HG03066 (cell line): ENCODE data around the gene TESMIN.

Source experiments
- ATAC-seq: cut with Tn5 transposase; IDR thresholded peaks from one replicate; pipeline ENCODE4 v1.9.1; 2021; ENCODE audit warnings: low read depth; ENCODE audit not compliant: unreplicated experiment

TESMIN gene

DNA sequence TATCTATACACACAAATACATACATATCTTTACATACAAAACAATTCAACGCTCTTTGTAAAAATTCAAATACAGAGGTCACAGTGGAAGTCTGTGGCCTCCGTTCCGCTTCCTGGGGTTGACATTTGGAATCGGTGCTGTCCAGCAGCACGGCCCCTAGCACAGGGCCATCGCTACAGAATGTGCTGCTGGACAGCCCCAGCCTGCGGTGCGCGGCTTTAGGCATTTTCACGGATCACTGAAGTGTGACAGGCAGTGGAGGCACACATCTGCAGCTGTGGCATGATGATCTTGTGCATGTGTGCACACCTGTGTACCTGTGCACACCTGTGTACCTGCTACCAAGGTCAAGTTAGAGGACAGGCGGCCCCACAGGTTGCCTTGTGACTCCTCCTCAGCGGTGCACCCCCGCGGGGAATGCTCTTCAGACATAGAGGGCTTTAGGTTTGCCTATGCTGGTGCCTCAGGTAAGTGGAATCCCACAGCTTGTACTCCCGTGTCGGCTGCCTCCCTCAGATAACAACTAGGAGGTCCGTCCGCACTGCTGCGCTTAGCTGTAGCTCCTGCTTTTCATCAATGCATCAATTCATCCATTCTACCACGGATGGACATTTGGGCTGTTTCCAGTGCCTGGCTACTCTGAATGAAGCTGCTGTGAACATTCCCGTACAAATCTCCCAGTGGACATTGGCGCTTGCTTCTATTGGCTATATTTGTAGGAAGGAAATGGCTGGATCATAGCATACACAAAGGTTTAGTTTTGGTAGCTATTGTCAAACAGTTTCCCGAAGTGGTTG lies 37.1 kb downstream of the TESMIN start:
- ATAC-seq: no peak

- ATAC-seq: no peak
Measured at GRCh38 chr11:68711114-68711513, 40.2 kb downstream of the TESMIN start.

GRCh38 chr11:68710409-68710808 lies 40.9 kb downstream of the TESMIN start:
- no peak for ATAC-seq

- no peak for ATAC-seq
Measured at GRCh38 chr11:68709062-68709461, 42.3 kb downstream of the TESMIN start.

DNA sequence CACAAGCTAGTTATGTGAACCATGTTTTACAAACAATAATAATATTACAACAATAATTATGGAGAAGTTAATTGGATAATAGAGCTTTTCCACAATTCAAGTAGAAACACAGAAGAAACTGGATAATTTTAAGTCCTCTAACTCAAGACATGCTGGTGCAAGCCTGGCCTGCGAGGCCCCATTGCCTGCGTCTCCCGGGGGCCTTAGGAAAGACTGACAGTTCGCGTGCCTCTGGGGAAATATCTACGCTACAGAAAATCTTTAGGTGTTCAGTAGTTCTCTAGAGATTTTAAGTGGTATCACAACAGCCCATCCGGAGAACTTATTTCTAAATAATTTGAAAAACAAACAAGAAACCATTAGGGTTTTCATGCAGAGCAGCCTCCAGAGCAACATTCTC lies 43.8 kb downstream of the TESMIN start:
- no peak for ATAC-seq

DNA sequence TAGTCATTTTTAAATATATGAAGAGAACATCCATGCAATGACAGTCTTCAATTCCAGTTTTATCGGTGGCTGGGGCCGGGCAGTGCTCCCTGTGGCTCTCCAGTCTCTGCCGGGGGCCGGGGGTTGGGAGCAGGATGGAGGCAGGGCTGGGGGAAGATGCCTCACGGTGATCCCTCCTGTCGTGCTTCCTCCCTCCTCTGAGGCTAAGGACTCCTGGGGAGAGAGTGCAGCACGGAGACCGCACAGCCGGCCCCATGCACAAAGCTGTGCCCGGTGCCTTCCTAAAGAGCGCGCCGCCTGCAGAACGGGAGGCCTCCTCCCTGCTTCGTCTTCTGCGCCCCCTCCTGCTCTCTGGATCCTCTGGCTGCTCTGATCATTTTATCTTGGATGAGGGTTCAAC lies 46.4 kb downstream of the TESMIN start:
- ATAC-seq: no peak

DNA sequence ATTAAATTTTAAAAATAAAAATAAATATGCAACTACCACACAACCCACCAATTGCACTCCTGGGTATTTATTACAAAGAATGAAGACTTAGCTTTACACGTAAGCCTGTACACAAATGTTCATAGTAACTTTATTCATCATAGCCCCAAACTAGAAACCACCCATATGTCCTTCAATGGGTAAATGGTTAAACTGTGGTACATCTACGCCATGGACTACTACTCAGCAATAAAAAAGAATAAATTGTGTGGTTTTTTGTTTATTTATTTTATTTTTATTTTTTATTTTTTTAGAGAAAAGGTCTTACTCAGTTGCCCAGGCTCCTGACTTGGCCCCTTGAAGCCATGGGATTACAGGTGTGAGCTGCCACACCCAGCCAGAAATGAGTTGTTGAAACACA lies 52.3 kb downstream of the TESMIN start:
- ATAC-seq: no peak

DNA sequence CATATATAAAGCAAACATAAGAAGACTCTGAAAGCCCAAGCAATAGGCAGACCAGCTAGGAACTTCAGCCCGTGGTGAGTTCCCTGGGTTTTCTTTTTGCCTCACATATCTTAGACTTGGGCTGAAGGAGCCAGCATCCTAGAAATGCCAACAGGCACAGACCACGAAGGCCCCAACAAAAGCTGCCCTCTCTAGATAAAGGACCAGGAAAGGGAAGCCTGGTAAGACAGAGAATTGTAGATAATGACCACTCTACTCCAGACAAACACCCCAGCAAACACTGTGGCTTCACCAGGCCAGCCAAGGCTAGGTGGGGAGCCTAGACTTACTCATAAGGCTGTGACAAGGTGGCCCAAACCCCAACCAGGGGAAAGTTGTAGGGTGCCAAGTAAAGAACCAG lies 55.8 kb downstream of the TESMIN start:
- no peak for ATAC-seq

GRCh38 chr11:68694431-68695297 lies 56.7 kb downstream of the TESMIN start:
- no peak for ATAC-seq

DNA sequence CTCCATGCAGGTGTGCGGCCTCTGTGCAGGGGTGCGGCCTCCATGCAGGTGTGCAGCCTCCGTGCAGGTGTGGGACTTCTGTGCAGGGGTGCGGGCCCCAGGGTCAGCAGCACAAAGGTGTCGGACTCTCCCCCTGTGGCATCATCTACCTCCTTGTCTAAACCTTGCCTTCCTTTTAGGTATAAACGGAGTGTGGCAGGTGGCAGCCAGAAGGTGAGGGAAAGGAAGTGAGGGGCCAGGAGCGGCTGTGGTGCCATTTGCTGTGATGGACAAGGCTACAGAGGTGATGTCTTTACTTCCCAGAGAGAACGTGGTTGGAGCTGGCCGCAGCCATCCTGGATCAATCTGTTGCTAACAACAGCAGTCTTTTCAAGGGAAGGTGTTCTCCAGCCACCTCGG lies 57.8 kb downstream of the TESMIN start:
- ATAC-seq: no peak

DNA sequence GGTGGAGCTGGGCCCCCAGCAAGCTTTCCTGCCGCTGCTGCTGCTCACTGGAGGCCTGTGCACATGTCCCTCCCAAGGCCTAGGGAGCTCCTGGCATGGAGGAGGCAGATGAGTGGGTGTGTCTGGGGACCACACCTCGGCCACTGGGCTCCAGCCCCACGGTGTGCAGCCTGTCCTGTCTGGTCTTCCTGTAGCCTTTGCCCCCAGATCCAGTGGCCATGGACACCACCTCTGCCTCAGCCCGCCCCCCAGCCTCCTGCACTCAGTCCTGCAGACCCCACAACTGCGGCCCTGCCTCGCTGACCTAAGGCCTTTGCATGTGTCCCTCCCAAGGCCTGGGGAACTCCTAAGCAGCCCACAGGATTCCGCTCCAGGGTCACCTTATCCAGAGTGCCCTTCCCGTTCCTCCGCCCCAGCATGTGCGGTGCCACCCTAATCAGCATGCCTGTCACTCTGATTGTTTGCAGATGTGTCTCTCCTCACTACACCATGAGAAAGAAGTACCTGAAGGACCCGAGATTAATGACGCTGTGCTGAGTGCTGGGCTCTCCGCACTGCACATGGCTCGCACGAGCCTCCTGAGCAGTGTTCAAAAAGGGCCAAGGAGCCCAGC lies 58.3 kb downstream of the TESMIN start:
- ATAC-seq: no peak

DNA sequence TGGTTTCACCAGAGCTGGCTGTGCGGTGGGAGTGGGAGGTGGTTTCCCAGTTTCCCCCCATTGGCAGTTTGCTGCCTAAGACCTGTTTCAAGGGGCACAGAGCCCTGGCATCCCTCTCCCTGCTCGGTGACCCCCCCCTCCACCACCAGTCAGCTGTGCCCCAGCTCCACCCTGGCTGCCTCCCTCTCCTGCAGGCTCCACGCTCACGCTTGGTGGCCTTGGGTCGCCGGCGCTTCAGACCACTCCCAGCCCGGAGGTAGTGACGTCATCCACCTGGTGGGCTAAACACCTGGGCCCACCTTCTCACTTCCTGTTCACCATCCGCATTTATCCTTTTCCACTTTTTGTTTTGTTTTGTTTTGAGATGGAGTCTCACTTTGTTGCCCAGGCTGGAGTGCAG lies 59.2 kb downstream of the TESMIN start:
- ATAC-seq: no peak

DNA sequence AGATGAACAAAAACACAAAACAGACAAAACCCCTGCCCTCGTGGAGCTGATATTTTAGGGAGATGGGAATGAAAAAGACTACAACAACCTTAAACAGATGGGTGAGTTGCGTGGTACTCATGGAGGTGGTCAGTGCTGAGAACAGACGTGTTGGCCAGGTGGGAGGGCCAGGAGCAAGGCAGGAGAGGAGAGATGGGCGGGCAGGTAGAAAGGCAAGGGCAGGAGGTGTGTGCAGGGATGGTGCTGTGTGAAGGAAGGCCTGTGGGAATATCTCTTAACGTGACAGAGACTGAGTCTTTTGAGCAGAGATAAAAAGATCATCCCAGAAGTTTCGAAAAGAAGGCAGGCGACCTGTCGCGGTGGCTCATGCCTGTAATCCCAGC lies 59.9 kb downstream of the TESMIN start:
- no peak for ATAC-seq

DNA sequence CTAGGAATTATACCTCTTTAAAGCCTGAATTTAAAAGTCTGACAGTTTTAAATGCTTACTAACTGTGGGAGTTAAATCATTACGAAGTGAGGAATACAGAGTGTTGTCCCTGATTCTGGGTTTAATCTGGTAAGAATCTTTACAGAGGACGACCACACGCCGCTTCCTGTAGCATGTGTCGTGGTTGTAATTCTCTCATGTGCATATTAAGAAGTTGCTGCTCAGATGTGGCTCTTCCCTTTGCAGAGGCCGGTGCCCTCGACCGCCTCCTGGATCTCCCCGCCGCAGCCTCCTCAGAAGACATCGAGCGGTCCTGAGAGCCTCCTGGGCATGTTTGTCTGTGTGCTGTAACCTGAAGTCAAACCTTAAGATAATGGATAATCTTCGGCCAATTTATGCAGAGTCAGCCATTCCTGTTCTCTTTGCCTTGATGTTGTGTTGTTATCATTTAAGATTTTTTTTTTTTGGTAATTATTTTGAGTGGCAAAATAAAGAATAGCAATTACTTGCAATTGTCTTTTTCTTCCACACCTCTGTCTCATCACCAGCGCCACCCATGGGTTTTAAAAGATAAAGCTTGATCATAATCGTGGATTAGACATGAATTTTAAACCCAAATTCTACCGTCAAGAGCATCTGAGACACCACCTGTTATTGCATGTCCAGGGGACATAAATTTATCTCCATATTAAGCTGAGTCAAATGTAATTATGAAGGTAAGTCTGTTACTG lies 60.5 kb downstream of the TESMIN start:
- no peak for ATAC-seq

DNA sequence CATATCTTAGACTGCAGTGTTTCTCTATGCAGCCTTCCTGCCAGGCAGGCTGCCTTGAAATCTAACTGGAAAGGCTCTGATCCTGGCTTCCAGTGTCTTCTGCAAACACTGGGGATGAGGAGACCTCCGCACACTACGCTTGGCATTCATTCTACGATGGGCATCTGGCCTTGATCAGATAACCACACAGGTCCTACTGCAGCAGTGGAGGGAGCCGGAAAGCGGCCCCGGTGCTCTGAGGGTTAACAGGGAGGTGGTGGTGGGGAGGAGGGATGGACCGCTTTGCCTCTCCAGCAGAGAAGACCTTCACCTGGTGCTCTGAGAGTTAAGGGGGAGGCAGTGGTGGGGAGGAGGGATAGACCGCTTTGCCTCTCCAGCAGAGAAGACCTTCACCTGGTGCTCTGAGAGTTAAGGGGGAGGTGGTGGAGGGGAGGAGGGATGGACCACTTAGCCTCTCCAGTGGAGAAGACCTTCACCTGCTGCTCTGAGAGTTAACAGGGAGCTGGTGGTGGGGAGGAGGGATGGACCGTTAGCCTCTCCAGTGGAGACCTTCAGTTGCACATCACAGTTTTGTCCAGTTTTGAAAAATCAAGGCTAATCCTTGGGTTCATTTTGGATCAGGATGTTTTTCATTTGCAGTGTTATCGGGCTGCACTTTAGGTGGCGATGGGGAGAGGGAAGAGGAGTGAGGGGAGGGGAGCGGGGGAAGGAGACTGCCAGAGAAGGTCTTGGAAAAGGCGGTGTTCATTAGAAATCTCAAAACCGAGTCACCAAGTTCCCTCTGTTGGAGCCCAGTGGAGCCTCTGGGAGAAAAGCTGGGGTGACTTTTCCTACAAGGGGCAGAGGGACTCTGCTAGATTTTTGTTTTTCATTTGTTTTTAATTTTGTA lies 61.3 kb downstream of the TESMIN start:
- no peak for ATAC-seq

- no peak for ATAC-seq
Measured at GRCh38 chr11:68688881-68689280, 62.4 kb downstream of the TESMIN start.

DNA sequence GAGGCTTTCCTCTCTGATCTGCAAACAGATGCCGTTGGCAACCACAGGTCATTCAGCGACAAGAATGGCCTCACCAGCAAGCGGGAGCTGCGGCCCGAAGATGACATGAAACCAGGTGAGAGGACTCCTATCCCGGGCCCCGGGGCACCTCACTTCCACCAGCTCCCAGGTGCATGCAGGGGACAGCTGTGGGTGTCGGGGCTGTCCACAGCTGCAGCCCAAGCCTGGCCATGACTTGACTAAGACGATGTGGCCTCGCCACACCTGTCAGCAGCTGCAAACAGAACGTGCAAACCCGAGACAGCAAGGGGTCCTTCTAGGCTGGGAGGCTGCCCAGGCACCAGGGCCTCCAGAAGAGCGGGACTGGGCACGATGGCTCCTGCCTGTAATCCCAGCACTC lies 63.3 kb downstream of the TESMIN start:
- ATAC-seq: no peak

GRCh38 chr11:68687311-68687710 lies 64.0 kb downstream of the TESMIN start:
- no peak for ATAC-seq

DNA sequence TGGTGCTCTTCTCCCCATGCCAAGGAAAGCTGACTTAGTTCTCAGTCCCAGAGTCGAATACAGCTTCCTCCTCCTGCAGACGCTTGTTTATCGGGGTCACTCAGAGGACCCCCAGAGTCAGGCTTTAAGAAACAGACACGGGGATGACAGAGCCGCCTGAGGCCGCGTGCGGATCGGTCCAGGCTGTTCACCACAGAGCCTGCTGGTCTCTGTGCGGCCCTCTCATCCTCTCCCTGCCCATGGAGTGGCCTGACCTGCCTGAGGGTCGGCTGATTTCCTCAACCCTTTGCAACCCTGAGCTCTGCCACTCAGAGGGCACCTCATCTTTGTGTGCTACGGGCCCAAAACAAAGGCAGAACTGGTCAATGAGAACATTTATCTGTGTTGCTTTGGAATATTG lies 64.8 kb downstream of the TESMIN start:
- ATAC-seq: no peak
